ENCODE measurements around the gene ZBED6. TPM values are rescaled to one million over a fixed set of nuclear protein-coding genes. Genes with fewer than 3 reads are reported as not detected.
"Not testable (repeated sequence)": the region's sequence is repeated elsewhere in the genome, so short reads cannot be mapped to it uniquely, and the experiment has no call there.

ZBED6 gene
- polyA plus RNA-seq, 5 donors = 10.0 to 29.7 (median 17.9) TPM

- DNase-seq = no peak
These were observed 18.8 kb upstream of the ZBED6 start for GRCh38 chr1:203776636-203777035.

GRCh38 chr1:203777596-203777995 is 17.8 kb upstream of the ZBED6 start:
- DNase-seq = no peak

GRCh38 chr1:203778146-203778545 is 17.3 kb upstream of the ZBED6 start:
- DNase-seq = no peak

- DNase-seq = no peak
These were observed 16.6 kb upstream of the ZBED6 start for GRCh38 chr1:203778789-203779188.

- no peak for DNase-seq
These were observed 13.5 kb upstream of the ZBED6 start for GRCh38 chr1:203781962-203782361.

- DNase-seq = no peak
These were observed 5.5 kb upstream of the ZBED6 start for GRCh38 chr1:203789966-203790365.

GRCh38 chr1:203791498-203791897 is 3.9 kb upstream of the ZBED6 start:
- no peak for DNase-seq

- DNase-seq = no peak
These were observed 2.9 kb upstream of the ZBED6 start for GRCh38 chr1:203792486-203792885.

GRCh38 chr1:203793561-203793960 is 1.9 kb upstream of the ZBED6 start:
- DNase-seq = not testable (repeated sequence)

GRCh38 chr1:203794764-203795440 is 521 bp upstream of the ZBED6 start:
- no peak for DNase-seq

GRCh38 chr1:203796236-203796605 is 798 bp downstream of the ZBED6 start:
- DNase-seq = peak; percentile 36 to 42

- no peak for DNase-seq
These were observed 1.8 kb downstream of the ZBED6 start for GRCh38 chr1:203797216-203797615.

- no peak for DNase-seq
These were observed 2.7 kb downstream of the ZBED6 start for GRCh38 chr1:203797948-203798655.

GRCh38 chr1:203799157-203799556 is 3.7 kb downstream of the ZBED6 start:
- no peak for DNase-seq

GRCh38 chr1:203799971-203800370 is 4.5 kb downstream of the ZBED6 start:
- no peak for DNase-seq

- DNase-seq = no peak
These were observed 10.3 kb downstream of the ZBED6 start for GRCh38 chr1:203805689-203806088.

- DNase-seq = no peak
These were observed 11.8 kb downstream of the ZBED6 start for GRCh38 chr1:203807196-203807595.

- no peak for DNase-seq
These were observed 18.3 kb downstream of the ZBED6 start for GRCh38 chr1:203813581-203814341.

GRCh38 chr1:203818399-203818798 is 23.0 kb downstream of the ZBED6 start:
- no peak for DNase-seq

- DNase-seq = no peak
These were observed 27.9 kb downstream of the ZBED6 start for GRCh38 chr1:203823306-203823705.

GRCh38 chr1:203826175-203826574 is 30.8 kb downstream of the ZBED6 start:
- no peak for DNase-seq

GRCh38 chr1:203828002-203828401 is 32.6 kb downstream of the ZBED6 start:
- DNase-seq = peak; percentile 12 to 13

- peak; percentile 69 to 75 for DNase-seq
These were observed 33.1 kb downstream of the ZBED6 start for GRCh38 chr1:203828503-203828902.

All from right lung (tissue), 5 donors.